ENCODE data around the gene CPNE6.
A peak's percentile ranks its signal among the peaks of the same experiment; 100 is the strongest.
"Not testable (repeated sequence)": the region's sequence is repeated elsewhere in the genome, so short reads cannot be mapped to it uniquely, and the experiment has no call there.

The CPNE6 gene

DNA sequence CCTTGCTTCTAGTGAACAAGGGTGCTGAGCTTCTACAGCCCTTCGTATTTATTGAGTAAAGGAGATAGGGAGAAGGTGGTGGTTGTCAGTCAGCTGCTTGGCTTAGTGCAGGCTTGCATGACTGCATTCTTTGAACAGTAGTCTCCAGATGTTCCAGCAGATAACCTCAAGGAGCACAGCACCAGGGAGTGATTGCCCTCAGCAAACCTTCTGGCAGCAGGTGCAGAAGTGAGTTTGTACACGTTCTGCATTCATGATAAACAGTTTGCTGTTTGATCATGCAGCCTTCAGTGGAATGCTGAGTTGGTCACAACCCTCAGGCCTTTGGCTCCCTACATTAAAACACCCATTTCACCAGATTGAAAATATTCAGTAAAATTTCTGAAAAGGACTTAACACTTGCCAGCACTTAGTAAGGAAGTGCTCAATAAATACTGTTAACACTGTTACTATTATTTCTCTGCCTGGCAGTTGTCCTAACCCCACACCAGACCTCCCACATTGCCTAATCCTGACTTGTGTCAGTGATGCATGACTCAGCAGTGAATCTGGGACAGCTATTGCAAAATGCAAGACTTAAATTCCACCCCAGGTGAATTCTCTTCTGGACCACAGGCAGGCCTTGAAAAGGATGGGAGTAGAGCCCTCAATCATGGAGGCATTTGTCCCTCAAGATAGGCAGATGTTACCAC, 38.5 kb upstream of the CPNE6 start:
- no peak overlapping the region for H3K27ac ChIP-seq (ENCODE audit: extremely low read depth, low read depth, low read length)
- TF ChIP-seq GLIS1 (tag by site-specific recombination; IDR thresholded peaks at IDR 0.05): peak; percentile 72
- no peak for TF ChIP-seq ZNF623 (tag by site-specific recombination; IDR thresholded peaks at IDR 0.05)
- H3K4me3 ChIP-seq (ENCODE audit: low read depth, low read length): no peak overlapping the region
- ChIA-PET POLR2A (interaction anchor here (0.7 kb wide), 1 partner anchor 82 kb away, joined by 3 read pairs; no protein-coding TSS in a partner anchor), CTCF (interaction anchor here (0.7 to 1.7 kb wide), 3 partner anchors 25 to 264 kb away, joined by 3 to 6 read pairs (median 5); no protein-coding TSS in a partner anchor)
- no peaks in the 10 kb centered on the region for H3K9me3 ChIP-seq (ENCODE audit: control insufficient read depth, insufficient read depth, low read depth, low read length)
- H3K36me3 ChIP-seq (ENCODE audit: control insufficient read depth in 2 of 2, insufficient read depth in 1 of 2, low read length in 2 of 2): no peaks in the 10 kb centered on the region
- H3K4me1 ChIP-seq (ENCODE audit: control insufficient read depth, insufficient read depth, low read length): no peaks in the 10 kb centered on the region

DNA sequence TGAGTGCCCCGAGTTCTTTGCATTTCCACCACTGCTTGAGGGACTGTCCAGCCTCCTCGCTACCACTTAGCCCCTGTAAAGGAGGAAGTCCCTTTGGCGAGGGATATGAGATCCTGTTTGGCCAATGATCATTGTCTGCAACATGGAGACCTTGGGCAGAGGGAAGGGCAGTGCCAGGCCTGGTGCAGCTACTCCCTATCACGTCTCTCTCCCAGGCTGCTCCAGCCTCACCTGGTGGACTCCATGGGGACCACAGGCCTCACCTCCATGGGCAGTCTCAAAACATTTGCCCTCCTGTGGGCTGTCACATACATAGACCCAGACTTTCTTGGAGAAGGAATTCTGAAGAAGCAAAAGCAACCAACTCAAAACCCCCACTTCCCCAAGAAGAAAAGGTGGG, 35.6 kb upstream of the CPNE6 start:
- POLR2A ChIA-PET: interaction anchor here (0.7 to 1.2 kb wide), 3 partner anchors 46 to 160 kb away, joined by 3 to 4 read pairs (median 3); partner anchors contain the start of gene TM9SF1
- H3K4me3 ChIP-seq (ENCODE audit: low read depth, low read length): peak overlapping the region; percentile 58
- H3K36me3 ChIP-seq (ENCODE audit: control insufficient read depth in 2 of 2, insufficient read depth in 1 of 2, low read length in 2 of 2); H3K9me3 ChIP-seq (ENCODE audit: control insufficient read depth, insufficient read depth, low read depth, low read length); CTCF ChIA-PET; H3K4me1 ChIP-seq (ENCODE audit: control insufficient read depth, insufficient read depth, low read length): not testable (repeated sequence)
- TF ChIP-seq ZNF394 (tag by site-specific recombination; IDR thresholded peaks at IDR 0.05; ENCODE audit: borderline replicate concordance): peak; percentile 34; the same call in 1 of the 2 replicates
- H3K27ac ChIP-seq (ENCODE audit: extremely low read depth, low read depth, low read length): peak overlapping the region; percentile 80; the same call in 1 of the 2 replicates

DNA sequence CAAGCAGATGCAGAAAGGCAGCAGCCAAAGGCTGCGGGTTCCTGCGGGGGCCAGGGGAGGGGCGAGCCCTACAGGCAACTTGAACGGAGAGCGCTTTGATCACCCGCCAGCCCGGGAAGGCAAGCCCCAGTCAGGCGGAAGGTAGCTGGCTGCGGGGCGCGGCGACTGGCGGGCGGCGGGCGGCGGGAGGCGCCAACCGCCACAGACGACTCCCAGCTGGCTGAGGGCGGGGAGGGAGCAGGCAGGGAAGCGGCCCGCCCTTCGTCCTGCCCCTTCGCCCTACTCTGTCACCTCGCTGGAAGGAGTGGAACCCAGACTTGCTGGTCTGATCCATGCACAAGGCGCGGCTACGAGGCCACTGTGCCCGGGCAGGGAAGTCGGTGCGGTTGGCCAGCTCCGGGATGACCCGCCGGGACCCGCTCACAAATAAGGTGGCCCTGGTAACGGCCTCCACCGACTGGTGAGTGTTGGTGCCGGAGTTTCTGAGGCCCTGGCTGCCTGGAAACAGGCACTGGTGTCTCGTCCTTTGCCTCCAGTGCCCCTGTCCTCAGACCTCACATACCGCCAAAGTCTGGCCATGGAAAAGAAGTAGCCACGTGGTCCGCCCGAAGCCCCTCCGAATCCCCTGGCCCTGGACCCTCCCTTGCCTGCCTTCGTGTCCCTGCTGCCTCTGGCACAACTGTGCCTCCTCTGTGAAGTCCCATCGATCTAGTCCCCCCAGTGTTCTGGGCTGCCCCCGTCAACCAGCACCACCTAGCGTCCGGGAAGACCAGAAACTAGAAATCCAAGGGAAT, 35.0 kb upstream of the CPNE6 start:
- Histone ChIP-seq H3K27ac (ENCODE audit: extremely low read depth, low read depth, low read length) (peak overlapping the region; percentile 80), H3K9me3 (ENCODE audit: control insufficient read depth, insufficient read depth, low read depth, low read length) (no peaks in the 10 kb centered on the region), H3K36me3 (ENCODE audit: control insufficient read depth in 2 of 2, insufficient read depth in 1 of 2, low read length in 2 of 2) (no peaks in the 10 kb centered on the region), H3K4me3 (ENCODE audit: low read depth, low read length) (peak overlapping the region; percentile 58), H3K4me1 (ENCODE audit: control insufficient read depth, insufficient read depth, low read length) (no peaks in the 10 kb centered on the region)
- CTCF ChIA-PET: interaction anchor here (0.8 kb wide), 1 partner anchor 13 kb away, joined by 4 read pairs; no protein-coding TSS in a partner anchor
- POLR2A ChIA-PET: interaction anchor here (0.6 to 1.2 kb wide), 4 partner anchors 28 to 159 kb away, joined by 3 to 4 read pairs (median 3); partner anchors contain the start of gene TM9SF1
- TF ChIP-seq ZNF133 (tag by site-specific recombination; IDR thresholded peaks at IDR 0.05): no peak
- no peak for TF ChIP-seq ZNF473 (tag by site-specific recombination; IDR thresholded peaks at IDR 0.05)
- TF ChIP-seq, protein P1, sequence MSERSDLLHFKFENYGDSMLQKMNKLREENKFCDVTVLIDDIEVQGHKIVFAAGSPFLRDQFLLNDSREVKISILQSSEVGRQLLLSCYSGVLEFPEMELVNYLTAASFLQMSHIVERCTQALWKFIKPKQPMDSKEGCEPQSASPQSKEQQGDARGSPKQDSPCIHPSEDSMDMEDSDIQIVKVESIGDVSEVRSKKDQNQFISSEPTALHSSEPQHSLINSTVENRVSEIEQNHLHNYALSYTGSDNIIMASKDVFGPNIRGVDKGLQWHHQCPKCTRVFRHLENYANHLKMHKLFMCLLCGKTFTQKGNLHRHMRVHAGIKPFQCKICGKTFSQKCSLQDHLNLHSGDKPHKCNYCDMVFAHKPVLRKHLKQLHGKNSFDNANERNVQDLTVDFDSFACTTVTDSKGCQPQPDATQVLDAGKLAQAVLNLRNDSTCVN (tag by site-specific recombination; optimal IDR thresholded peaks at IDR 0.05): peak; percentile 53
- no peak for TF ChIP-seq YY2 (tag by site-specific recombination; IDR thresholded peaks at IDR 0.05)
- TF ChIP-seq ZNF335 (tag by site-specific recombination; conservative IDR thresholded peaks at IDR 0.05): peak; percentile 98
- TF ChIP-seq ZNF843 (tag by site-specific recombination; IDR thresholded peaks at IDR 0.05): no peak
- TF ChIP-seq, protein P2, sequence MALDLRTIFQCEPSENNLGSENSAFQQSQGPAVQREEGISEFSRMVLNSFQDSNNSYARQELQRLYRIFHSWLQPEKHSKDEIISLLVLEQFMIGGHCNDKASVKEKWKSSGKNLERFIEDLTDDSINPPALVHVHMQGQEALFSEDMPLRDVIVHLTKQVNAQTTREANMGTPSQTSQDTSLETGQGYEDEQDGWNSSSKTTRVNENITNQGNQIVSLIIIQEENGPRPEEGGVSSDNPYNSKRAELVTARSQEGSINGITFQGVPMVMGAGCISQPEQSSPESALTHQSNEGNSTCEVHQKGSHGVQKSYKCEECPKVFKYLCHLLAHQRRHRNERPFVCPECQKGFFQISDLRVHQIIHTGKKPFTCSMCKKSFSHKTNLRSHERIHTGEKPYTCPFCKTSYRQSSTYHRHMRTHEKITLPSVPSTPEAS (tag by site-specific recombination; IDR thresholded peaks at IDR 0.05): peak; percentile 49
- peak; percentile 34; the same call in 1 of the 2 replicates for TF ChIP-seq ZNF623 (tag by site-specific recombination; IDR thresholded peaks at IDR 0.05)
- TF ChIP-seq TRIM28 (IDR thresholded peaks at IDR 0.05; ENCODE audit: borderline replicate concordance, low read length): peak; percentile 52; the same call in 1 of the 2 replicates
- no peak for TF ChIP-seq ZNF776 (tag by site-specific recombination; IDR thresholded peaks at IDR 0.05; ENCODE audit: borderline replicate concordance)
- no peak for TF ChIP-seq ZNF561 (tag by site-specific recombination; IDR thresholded peaks at IDR 0.05; ENCODE audit: borderline replicate concordance)
- TF ChIP-seq, protein P3, sequence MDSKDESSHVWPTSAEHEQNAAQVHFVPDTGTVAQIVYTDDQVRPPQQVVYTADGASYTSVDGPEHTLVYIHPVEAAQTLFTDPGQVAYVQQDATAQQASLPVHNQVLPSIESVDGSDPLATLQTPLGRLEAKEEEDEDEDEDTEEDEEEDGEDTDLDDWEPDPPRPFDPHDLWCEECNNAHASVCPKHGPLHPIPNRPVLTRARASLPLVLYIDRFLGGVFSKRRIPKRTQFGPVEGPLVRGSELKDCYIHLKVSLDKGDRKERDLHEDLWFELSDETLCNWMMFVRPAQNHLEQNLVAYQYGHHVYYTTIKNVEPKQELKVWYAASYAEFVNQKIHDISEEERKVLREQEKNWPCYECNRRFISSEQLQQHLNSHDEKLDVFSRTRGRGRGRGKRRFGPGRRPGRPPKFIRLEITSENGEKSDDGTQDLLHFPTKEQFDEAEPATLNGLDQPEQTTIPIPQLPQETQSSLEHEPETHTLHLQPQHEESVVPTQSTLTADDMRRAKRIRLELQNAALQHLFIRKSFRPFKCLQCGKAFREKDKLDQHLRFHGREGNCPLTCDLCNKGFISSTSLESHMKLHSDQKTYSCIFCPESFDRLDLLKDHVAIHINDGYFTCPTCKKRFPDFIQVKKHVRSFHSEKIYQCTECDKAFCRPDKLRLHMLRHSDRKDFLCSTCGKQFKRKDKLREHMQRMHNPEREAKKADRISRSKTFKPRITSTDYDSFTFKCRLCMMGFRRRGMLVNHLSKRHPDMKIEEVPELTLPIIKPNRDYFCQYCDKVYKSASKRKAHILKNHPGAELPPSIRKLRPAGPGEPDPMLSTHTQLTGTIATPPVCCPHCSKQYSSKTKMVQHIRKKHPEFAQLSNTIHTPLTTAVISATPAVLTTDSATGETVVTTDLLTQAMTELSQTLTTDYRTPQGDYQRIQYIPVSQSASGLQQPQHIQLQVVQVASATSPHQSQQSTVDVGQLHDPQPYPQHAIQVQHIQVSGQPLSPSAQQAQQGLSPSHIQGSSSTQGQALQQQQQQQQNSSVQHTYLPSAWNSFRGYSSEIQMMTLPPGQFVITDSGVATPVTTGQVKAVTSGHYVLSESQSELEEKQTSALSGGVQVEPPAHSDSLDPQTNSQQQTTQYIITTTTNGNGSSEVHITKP (tag by site-specific recombination; IDR thresholded peaks at IDR 0.05): peak; percentile 71
- peak; percentile 56 for TF ChIP-seq KLF1 (tag by site-specific recombination; IDR thresholded peaks at IDR 0.05)
- TF ChIP-seq KLF8 (tag by site-specific recombination; IDR thresholded peaks at IDR 0.05): peak; percentile 73
- TF ChIP-seq ZNF654 (tag by site-specific recombination; IDR thresholded peaks at IDR 0.05; ENCODE audit: low read depth): peak; percentile 40
- TF ChIP-seq, protein P4, sequence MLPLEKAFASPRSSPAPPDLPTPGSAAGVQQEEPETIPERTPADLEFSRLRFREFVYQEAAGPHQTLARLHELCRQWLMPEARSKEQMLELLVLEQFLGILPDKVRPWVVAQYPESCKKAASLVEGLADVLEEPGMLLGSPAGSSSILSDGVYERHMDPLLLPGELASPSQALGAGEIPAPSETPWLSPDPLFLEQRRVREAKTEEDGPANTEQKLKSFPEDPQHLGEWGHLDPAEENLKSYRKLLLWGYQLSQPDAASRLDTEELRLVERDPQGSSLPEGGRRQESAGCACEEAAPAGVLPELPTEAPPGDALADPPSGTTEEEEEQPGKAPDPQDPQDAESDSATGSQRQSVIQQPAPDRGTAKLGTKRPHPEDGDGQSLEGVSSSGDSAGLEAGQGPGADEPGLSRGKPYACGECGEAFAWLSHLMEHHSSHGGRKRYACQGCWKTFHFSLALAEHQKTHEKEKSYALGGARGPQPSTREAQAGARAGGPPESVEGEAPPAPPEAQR (tag by site-specific recombination; IDR thresholded peaks at IDR 0.05): no peak
- no peak for TF ChIP-seq ZNF585B (tag by site-specific recombination; IDR thresholded peaks at IDR 0.05)
- no peak for TF ChIP-seq GLI2 (tag by site-specific recombination; IDR thresholded peaks at IDR 0.05; ENCODE audit: borderline replicate concordance, low read depth)
- no peak for TF ChIP-seq ZNF830 (tag by site-specific recombination; IDR thresholded peaks at IDR 0.05; ENCODE audit: low read depth)

Measured in HEK293 (cell line).